H7 (cell line): Measurements from ENCODE around the gene CCDC47. TPM values are rescaled to one million over a fixed set of nuclear protein-coding genes. Genes with fewer than 3 reads are reported as not detected.

ENCODE experiments used
- DNase-seq: peaks from one replicate; pipeline ENCODE4 v3.0.0; 2012
- H3K27me3 ChIP-seq: 2 replicates; pipeline ENCODE4 v1.6.0; 2011; ENCODE audit warnings: mild to moderate bottlenecking, low read length; ENCODE audit not compliant: control insufficient read depth, insufficient read depth
- H3K36me3 ChIP-seq: replicated peaks from 2 replicates; pipeline ENCODE4 v1.5.1; 2011; ENCODE audit warnings: low read length; ENCODE audit not compliant: control insufficient read depth, insufficient read depth
- H3K4me3 ChIP-seq: 2 replicates; pipeline ENCODE4 v1.5.1; 2011; ENCODE audit warnings: low read depth, mild to moderate bottlenecking, control low read depth, low read length, moderate library complexity; ENCODE audit not compliant: insufficient read depth
- total RNA-seq: library from RNA; depleted of rRNA; stranded (reverse); fragments of >200 nt; shearing (Covaris generic); gene quantifications from 2 replicates; pipeline ENCODE4 v1.2.3, GENCODE V29; 2014; rRNA removed

CCDC47 gene
- total RNA-seq, result 30.6 and 36.4 TPM in 2 replicates

GRCh38 chr17:63773272-63774140 lies at the start of gene CCDC47:
TSS of gene CCDC47 (minus strand) at chr17:63773597. CDS start at chr17:63766175, 7,422 bp downstream.
- Histone ChIP-seq H3K27me3 (no peaks in the 10 kb centered on the region), H3K36me3 (peaks cover 5% of the 10 kb centered on the region), H3K4me3 (peak within 1 kb of the TSS; percentile 91)
- peak; percentile 99 for DNase-seq

GRCh38 chr17:63822537-63822936 lies 49.1 kb upstream of the CCDC47 start:
- H3K4me3 ChIP-seq, result no peak overlapping the region
- H3K36me3 ChIP-seq, result peaks cover 63% of the 10 kb centered on the region
- no peak for DNase-seq
- no peaks in the 10 kb centered on the region for H3K27me3 ChIP-seq

GRCh38 chr17:63821804-63822203 lies 48.4 kb upstream of the CCDC47 start:
- DNase-seq, result no peak
- H3K4me3 ChIP-seq, result no peak overlapping the region
- H3K36me3 ChIP-seq, result peaks cover 67% of the 10 kb centered on the region
- no peaks in the 10 kb centered on the region for H3K27me3 ChIP-seq

GRCh38 chr17:63820963-63821561 lies 47.7 kb upstream of the CCDC47 start:
- H3K36me3 ChIP-seq, result peaks cover 69% of the 10 kb centered on the region
- H3K4me3 ChIP-seq, result no peak overlapping the region
- no peaks in the 10 kb centered on the region for H3K27me3 ChIP-seq
- DNase-seq, result no peak

GRCh38 chr17:63819585-63820537 lies 46.5 kb upstream of the CCDC47 start:
- DNase-seq, result no peak
- no peak overlapping the region for H3K4me3 ChIP-seq
- peaks cover 75% of the 10 kb centered on the region for H3K36me3 ChIP-seq
- H3K27me3 ChIP-seq, result no peaks in the 10 kb centered on the region

- no peak overlapping the region for H3K4me3 ChIP-seq
- no peak for DNase-seq
- peaks cover 71% of the 10 kb centered on the region for H3K36me3 ChIP-seq
- H3K27me3 ChIP-seq, result no peaks in the 10 kb centered on the region
Observed at GRCh38 chr17:63819131-63819530, 45.7 kb upstream of the CCDC47 start.

GRCh38 chr17:63817736-63818385 lies 44.5 kb upstream of the CCDC47 start:
- DNase-seq, result no peak
- peaks cover 72% of the 10 kb centered on the region for H3K36me3 ChIP-seq
- no peak overlapping the region for H3K4me3 ChIP-seq
- no peaks in the 10 kb centered on the region for H3K27me3 ChIP-seq

- no peak overlapping the region for H3K4me3 ChIP-seq
- H3K27me3 ChIP-seq, result no peaks in the 10 kb centered on the region
- no peak for DNase-seq
- peaks cover 74% of the 10 kb centered on the region for H3K36me3 ChIP-seq
Observed at GRCh38 chr17:63816669-63817068, 43.3 kb upstream of the CCDC47 start.

GRCh38 chr17:63816123-63816522 lies 42.7 kb upstream of the CCDC47 start:
- no peak for DNase-seq
- no peaks in the 10 kb centered on the region for H3K27me3 ChIP-seq
- H3K36me3 ChIP-seq, result peaks cover 71% of the 10 kb centered on the region
- H3K4me3 ChIP-seq, result no peak overlapping the region

- DNase-seq, result no peak
- Histone ChIP-seq H3K27me3 (no peaks in the 10 kb centered on the region), H3K4me3 (no peak overlapping the region), H3K36me3 (peaks cover 56% of the 10 kb centered on the region)
Observed at GRCh38 chr17:63809970-63810369, 36.6 kb upstream of the CCDC47 start.

- peaks cover 38% of the 10 kb centered on the region for H3K36me3 ChIP-seq
- no peak for DNase-seq
- H3K4me3 ChIP-seq, result no peak overlapping the region
- H3K27me3 ChIP-seq, result no peaks in the 10 kb centered on the region
Observed at GRCh38 chr17:63805591-63805990, 32.2 kb upstream of the CCDC47 start.

GRCh38 chr17:63804328-63804727 lies 30.9 kb upstream of the CCDC47 start:
- Histone ChIP-seq H3K27me3 (no peaks in the 10 kb centered on the region), H3K36me3 (peaks cover 41% of the 10 kb centered on the region), H3K4me3 (no peak overlapping the region)
- no peak for DNase-seq

- Histone ChIP-seq H3K36me3 (peaks cover 35% of the 10 kb centered on the region), H3K4me3 (no peak overlapping the region), H3K27me3 (no peaks in the 10 kb centered on the region)
- no peak for DNase-seq
Observed at GRCh38 chr17:63800783-63801182, 27.4 kb upstream of the CCDC47 start.

- H3K27me3 ChIP-seq, result no peaks in the 10 kb centered on the region
- DNase-seq, result no peak
- H3K36me3 ChIP-seq, result peaks cover 40% of the 10 kb centered on the region
Observed at GRCh38 chr17:63798572-63799106, 25.2 kb upstream of the CCDC47 start.

More at GRCh38 chr17:63798572-63799106, 25.2 kb upstream of the CCDC47 start:
- no peak overlapping the region for H3K4me3 ChIP-seq
